22Rv1 (cell line): Measurements from ENCODE around the gene CXCL17.

ENCODE experiments used
- H3K27ac ChIP-seq: fragments of 450-650 bp; 2 replicates; pipeline ENCODE4 v1.5.1; 2017
- ZFX ChIP-seq: fragments of 450-650 bp; IDR thresholded peaks from 2 replicates; pipeline ENCODE4 v1.6.1; 2017; ENCODE audit warnings: antibody characterized with exemption, borderline replicate concordance
- TF ChIP-seq, protein P1 (sequence below): fragments of 450-650 bp; IDR thresholded peaks from 2 replicates; pipeline ENCODE4 v1.5.1; 2017; ENCODE audit warnings: mild to moderate bottlenecking

CXCL17 gene

DNA sequence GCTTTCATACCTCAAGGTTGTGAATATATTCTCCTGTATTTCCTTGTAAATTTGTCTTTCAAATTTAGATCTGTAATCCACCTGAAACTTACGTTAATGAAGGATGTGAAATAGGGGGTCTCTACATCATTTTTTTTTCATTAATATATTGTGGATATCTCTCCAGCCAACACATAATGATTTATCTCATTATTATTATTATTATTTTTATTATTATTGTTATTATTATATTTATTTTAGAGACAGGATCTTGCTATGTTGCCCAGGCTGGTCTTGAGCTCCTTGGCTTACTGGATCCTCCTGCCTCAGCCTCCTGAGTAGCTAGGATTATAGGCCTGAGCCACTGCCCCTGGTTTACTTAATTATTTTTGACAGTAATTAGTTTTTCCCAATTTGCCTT is 11.3 kb downstream of the CXCL17 start:
- TF ChIP-seq, protein P1, sequence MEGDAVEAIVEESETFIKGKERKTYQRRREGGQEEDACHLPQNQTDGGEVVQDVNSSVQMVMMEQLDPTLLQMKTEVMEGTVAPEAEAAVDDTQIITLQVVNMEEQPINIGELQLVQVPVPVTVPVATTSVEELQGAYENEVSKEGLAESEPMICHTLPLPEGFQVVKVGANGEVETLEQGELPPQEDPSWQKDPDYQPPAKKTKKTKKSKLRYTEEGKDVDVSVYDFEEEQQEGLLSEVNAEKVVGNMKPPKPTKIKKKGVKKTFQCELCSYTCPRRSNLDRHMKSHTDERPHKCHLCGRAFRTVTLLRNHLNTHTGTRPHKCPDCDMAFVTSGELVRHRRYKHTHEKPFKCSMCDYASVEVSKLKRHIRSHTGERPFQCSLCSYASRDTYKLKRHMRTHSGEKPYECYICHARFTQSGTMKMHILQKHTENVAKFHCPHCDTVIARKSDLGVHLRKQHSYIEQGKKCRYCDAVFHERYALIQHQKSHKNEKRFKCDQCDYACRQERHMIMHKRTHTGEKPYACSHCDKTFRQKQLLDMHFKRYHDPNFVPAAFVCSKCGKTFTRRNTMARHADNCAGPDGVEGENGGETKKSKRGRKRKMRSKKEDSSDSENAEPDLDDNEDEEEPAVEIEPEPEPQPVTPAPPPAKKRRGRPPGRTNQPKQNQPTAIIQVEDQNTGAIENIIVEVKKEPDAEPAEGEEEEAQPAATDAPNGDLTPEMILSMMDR, result no peak
- no peak for TF ChIP-seq ZFX
- H3K27ac ChIP-seq, result no peak overlapping the region

DNA sequence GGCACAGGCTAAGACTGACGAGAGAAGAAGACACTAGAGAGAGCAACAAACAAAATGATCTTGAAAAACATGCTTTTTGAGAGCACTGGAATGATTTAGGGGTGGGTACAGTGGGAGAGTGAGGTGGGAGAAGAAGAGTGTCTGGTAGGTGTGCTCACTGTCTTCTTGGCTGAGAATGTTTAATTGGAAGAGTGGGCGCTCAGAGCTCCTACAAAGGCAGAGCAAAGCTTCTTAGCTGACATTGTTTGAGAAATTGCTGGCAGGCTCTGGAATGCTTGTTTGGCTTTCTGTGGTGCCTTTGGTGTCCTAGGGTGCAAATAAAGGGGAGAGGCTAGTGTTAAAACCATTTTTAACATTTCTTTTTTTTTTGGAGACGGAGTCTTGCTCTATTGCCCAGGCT is 14.1 kb downstream of the CXCL17 start:
- TF ChIP-seq, protein P1, result no peak
- TF ChIP-seq ZFX, result no peak
- no peak overlapping the region for H3K27ac ChIP-seq

DNA sequence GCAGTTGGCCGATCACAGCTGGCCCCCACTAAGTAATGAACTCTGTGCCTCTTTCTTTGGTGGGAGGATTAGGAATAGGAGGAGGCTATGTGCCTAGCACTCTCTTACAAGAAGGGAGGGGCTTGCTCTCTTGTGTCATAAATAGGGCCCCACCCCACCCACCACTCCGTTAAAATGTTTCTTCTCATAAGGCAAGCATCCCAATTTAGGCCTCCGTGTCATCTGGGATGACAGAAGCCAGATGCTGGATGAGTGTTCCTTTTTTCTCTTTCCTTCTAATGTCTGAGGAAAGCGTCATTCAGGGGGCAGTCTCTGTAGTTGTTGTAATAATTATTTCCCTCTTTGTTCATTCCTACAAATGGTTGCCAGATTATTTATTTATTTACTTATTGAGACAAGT is 15.4 kb downstream of the CXCL17 start, which contains the start of gene LIPE:
Gene LIPE (minus strand): TSS at position 76 of the 400 bp plus-strand sequence. CDS start 239 bp downstream, outside the sequence.
- H3K27ac ChIP-seq, result no peak within 1 kb of the TSS
- TF ChIP-seq, protein P1, result no peak
- TF ChIP-seq ZFX, result no peak

DNA sequence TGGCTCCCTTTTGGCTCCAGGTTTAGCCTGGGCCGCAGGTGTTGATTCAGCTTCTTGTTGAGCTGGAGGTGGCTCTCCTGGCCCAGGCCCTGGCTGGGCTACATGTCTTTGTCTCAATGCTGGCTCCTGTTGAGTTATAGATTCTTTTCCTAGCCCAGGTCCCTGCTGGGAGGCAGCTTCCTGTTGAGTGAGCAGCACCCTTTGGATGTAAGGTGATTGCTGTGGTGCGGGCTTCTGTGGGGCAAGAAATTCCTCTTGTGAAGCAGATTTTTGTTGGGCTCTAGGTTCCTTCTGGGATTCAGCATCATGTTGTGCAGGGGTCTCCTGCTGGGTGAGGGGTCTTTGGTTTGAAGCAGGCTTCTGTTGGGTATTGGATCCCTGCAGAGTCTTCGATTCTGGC is 16.1 kb downstream of the CXCL17 start:
- TF ChIP-seq, protein P1, result no peak
- TF ChIP-seq ZFX, result no peak
- no peak overlapping the region for H3K27ac ChIP-seq

DNA sequence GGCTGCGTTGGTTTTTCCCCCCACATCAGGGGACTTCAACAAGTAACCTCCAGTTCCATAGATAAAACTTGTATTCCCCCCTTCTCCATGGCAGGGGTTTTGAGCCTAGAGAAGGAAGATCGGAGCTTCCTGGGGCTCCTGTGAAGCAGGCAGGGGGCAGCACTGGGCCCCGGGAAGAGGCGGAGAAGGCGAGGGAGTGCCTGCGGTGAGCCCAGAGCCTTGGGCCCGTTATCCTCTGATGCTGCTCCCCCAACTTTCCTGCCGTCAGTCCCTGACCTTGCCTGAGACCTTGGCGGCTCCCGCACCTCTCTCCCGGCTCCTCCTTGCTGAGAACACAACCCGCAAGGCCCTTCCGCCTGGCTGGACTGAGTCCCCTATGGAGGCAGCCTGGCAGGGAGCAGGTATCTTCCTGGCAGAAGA is 18.0 kb downstream of the CXCL17 start:
- TF ChIP-seq ZFX, result no peak
- TF ChIP-seq, protein P1, result peak; percentile 14; the same call in 1 of the 2 replicates
- no peak overlapping the region for H3K27ac ChIP-seq

DNA sequence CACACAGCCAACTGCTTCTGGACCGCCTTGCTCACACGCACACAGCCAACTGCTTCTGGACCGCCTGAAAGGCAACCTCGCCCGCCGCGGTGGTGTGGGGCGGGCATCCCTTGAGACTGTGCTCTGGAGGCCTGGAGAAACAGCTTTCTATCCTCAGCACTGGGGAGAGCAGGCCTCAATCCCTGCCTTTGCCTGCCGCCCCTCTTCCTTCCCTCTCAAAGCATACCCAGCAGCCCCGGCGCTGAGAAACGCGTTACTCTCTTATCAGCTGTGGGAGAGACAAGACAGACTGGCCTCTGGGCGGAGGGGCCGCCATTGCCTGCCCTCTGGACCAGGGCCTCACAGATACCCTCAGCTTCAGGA is 18.4 kb downstream of the CXCL17 start:
- no peak overlapping the region for H3K27ac ChIP-seq
- TF ChIP-seq, protein P1, result no peak
- TF ChIP-seq ZFX, result no peak

DNA sequence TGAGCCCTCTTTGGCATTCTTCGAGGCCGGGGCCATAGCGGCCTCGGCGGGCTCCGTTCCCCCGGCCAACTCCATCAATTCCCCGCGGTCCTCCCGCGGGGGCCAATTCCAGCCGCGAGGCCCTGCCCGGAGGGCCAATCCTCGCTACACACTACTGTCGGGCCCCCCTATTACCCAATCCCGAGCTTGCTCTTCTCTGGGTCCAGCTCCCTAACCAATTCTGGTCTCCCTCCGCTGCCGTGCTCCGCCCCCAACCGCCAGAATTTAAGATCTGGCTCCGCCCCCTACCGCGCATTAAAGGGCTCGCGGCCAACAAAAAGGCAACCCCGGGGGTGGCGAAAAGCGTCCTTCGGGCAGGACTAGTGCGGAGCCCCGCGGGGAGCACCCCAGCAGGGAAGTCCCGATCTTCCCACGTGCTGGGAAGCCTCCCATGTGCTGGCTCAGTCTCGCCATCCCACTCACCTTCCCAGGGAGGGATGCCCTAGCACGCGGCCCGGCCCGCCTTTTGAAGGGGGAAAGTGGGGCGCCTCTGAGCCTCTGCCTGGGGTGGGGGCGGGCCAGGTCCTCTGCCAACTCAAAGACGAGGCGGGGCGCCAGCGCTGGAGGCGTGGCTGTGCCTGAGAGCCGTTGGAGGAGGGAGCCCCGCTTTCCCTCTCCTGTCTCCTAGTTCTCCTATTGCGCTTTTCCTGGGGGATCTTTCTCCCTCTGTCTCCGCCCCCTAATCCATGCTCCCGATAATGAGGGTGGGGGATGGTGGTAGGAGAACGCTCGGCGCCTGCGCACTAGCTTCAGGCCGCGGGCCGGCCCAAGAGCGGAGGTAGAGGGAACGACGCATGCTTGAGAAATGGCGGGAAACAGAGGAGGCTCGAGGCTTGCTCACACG is 19.0 kb downstream of the CXCL17 start:
- H3K27ac ChIP-seq, result peak overlapping the region; percentile 40
- TF ChIP-seq ZFX, result no peak
